Measurements from ENCODE around the gene THOC1. TPM values are rescaled to one million over a fixed set of nuclear protein-coding genes. Genes with fewer than 3 reads are reported as not detected.

Gene THOC1
- total and polyA plus RNA-seq, 7 donors: 8.7 to 18.5 (median 11.8) TPM

DNA sequence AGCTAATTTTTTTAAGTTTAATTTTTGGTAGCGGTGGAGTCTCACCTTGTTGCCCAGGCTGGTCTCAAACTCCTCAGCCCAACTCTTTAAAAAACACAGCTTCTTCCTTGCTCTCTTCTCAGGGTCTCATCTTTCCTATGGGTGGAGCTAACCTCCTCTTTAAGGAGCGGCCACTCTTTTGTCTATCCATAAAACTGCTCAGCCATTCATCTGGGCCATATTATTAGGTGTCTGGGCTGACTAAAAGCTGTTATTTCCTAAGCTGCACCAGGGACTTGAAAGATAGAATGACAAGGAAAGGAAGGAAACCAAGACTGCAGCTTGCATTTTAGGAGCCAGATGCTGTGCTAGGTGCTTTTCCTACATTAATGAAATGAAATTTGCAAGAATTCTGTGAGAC, 35.8 kb upstream of the THOC1 start:
- 78 to 86% (median 81%) methylated on average over 2 of the region's 2 CpGs for WGBS, 3 donors
- H3K27me3 ChIP-seq (ENCODE audit: insufficient read depth in 3 of 3, low read length in 2 of 3): peaks cover 0 to 1% (median 0%) of the 10 kb centered on the region in 3 donors

DNA sequence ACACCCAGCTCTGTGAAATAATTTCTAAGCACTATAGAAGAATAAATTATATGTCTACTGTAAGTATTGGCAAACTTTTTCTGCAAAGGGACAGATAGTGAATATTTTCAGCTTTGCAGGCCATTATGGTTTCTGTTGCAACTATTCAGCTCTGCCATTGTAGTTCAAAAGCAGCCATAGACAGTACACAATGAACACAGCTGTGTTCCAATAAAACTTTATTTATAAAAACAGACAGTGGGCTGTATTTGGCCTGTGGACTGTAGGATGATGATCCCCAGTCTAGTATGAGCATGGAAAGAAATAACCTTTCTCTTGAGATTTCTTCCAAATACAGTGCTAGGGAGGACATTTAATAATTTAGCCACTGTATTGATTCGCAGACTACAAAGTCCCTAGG, 35.2 kb upstream of the THOC1 start:
- intact Hi-C loops (cut with DNase I): loop anchor here in 1 of 2 donors (10.0 kb wide), 1 partner anchor 192 kb away; no protein-coding TSS in a partner anchor
- TF ChIP-seq, protein P1, sequence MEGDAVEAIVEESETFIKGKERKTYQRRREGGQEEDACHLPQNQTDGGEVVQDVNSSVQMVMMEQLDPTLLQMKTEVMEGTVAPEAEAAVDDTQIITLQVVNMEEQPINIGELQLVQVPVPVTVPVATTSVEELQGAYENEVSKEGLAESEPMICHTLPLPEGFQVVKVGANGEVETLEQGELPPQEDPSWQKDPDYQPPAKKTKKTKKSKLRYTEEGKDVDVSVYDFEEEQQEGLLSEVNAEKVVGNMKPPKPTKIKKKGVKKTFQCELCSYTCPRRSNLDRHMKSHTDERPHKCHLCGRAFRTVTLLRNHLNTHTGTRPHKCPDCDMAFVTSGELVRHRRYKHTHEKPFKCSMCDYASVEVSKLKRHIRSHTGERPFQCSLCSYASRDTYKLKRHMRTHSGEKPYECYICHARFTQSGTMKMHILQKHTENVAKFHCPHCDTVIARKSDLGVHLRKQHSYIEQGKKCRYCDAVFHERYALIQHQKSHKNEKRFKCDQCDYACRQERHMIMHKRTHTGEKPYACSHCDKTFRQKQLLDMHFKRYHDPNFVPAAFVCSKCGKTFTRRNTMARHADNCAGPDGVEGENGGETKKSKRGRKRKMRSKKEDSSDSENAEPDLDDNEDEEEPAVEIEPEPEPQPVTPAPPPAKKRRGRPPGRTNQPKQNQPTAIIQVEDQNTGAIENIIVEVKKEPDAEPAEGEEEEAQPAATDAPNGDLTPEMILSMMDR (IDR thresholded peaks at IDR 0.05): no peak
- Histone ChIP-seq H3K27ac (no peak overlapping the region), H3K4me1 (no peaks in the 10 kb centered on the region), H3K36me3 (ENCODE audit: insufficient read depth in 1 of 2, low read depth in 1 of 2) (no peaks in the 10 kb centered on the region), H3K4me3 (no peak overlapping the region), H3K27me3 (ENCODE audit: insufficient read depth in 3 of 3, low read length in 2 of 3) (peaks cover 0 to 1% (median 0%) of the 10 kb centered on the region in 3 donors), H3K9me3 (no peaks in the 10 kb centered on the region)
- DNase-seq (no peak), ATAC-seq (no peak)
- whole genome bisulfite sequencing, 3 donors: 47 to 100% (median 90%) methylated on average over 1 of the region's 1 CpG

More for the DNA sequence above, 35.8 kb upstream of the THOC1 start:
- Histone ChIP-seq H3K9me3 (no peaks in the 10 kb centered on the region), H3K27ac (no peak overlapping the region), H3K4me3 (no peak overlapping the region), H3K36me3 (ENCODE audit: insufficient read depth in 1 of 2, low read depth in 1 of 2) (no peaks in the 10 kb centered on the region), H3K4me1 (no peaks in the 10 kb centered on the region)
- intact Hi-C loops (cut with DNase I): loop anchor here in 1 of 2 donors (10.0 kb wide), 1 partner anchor 191 kb away; no protein-coding TSS in a partner anchor
- DNase-seq (no peak), ATAC-seq (no peak)
- TF ChIP-seq, protein P1 (IDR thresholded peaks at IDR 0.05): no peak

DNA sequence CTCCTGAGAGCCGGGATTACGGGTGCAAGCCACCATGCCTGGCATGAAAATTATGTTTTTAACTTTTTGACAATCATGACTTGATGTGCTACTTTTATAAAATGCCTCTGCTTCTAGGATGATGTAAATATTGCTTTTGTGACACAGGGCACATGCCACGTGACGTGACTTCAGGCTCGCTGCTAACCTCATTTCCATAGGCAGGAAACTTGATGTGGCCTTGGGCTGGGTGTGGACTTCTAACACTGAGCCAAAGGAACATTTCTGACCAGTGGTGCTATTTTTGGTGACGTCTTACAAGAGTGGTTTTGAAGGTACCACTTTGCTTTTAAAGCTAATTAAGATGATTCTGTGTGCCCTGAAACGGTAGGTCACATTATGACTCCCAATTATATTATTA, 34.2 kb upstream of the THOC1 start:
- intact Hi-C loops (cut with DNase I): loop anchor here in 1 of 2 donors (10.0 kb wide), 1 partner anchor 193 kb away; no protein-coding TSS in a partner anchor
- WGBS, 3 donors: 77 to 82% (median 78%) methylated on average over 7 of the region's 7 CpGs
- Histone ChIP-seq H3K4me1 (no peaks in the 10 kb centered on the region), H3K9me3 (no peaks in the 10 kb centered on the region), H3K36me3 (ENCODE audit: insufficient read depth in 1 of 2, low read depth in 1 of 2) (no peaks in the 10 kb centered on the region), H3K27me3 (ENCODE audit: insufficient read depth in 3 of 3, low read length in 2 of 3) (no peaks in the 10 kb centered on the region), H3K27ac (no peak overlapping the region), H3K4me3 (no peak overlapping the region)
- TF ChIP-seq, protein P1 (IDR thresholded peaks at IDR 0.05): no peak
- DNase-seq: no peak
- no peak for ATAC-seq

DNA sequence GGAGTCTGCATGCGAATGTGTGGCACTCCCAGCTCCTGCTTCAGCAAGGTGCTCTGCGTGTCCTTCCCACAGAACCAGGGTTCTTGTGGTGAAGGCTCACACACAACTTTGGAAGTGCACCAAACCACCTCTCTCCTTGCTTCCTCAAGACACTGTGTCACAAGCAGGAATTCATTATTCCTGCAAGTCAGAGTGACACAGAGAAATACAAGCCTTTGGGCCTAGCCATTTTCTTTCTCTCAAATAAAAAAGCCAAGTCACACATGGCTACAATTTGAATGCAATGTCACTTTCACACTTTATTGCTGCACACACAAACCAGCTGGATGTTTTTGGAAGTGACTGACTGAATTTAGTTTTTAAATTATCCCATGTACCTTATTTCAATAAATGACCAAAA, 30.1 kb upstream of the THOC1 start:
- 90 to 98% (median 90%) methylated on average over 2 of the region's 2 CpGs for WGBS, 3 donors
- ATAC-seq: no peak
- TF ChIP-seq, protein P1 (IDR thresholded peaks at IDR 0.05): no peak
- Histone ChIP-seq H3K9me3 (no peaks in the 10 kb centered on the region), H3K27ac (no peak overlapping the region), H3K4me3 (no peak overlapping the region), H3K4me1 (no peaks in the 10 kb centered on the region), H3K27me3 (ENCODE audit: insufficient read depth in 3 of 3, low read length in 2 of 3) (no peaks in the 10 kb centered on the region), H3K36me3 (ENCODE audit: insufficient read depth in 1 of 2, low read depth in 1 of 2) (no peaks in the 10 kb centered on the region)
- intact Hi-C loops (cut with DNase I): no loop called here
- no peak for DNase-seq

Data from psoas muscle (tissue), 8 donors.